Measurements from ENCODE around the gene ARMC3.

The ARMC3 gene

GRCh38 chr10:23051278-23051677 lies 123.4 kb downstream of the ARMC3 start:
- Histone ChIP-seq H3K4me2 (ENCODE audit: low read length) (no peak overlapping the region), H3K79me2 (ENCODE audit: control insufficient read depth, low read length) (no peaks in the 10 kb centered on the region), H4K20me1 (ENCODE audit: control insufficient read depth, insufficient read depth, low read depth, low read length) (no peaks in the 10 kb centered on the region), H3F3A (ENCODE audit: control insufficient read depth, insufficient read depth) (no peaks in the 10 kb centered on the region), H3K9me3 (ENCODE audit: control insufficient read depth, insufficient read depth, low read length) (no peaks in the 10 kb centered on the region), H3K27ac (ENCODE audit: low read depth, low read length) (no peak overlapping the region), H3K27me3 (ENCODE audit: control insufficient read depth, low read length) (peaks cover 8% of the 10 kb centered on the region; the same call in 1 of the 2 replicates), H3K36me3 (ENCODE audit: control insufficient read depth, low read length) (no peaks in the 10 kb centered on the region), H3K4me1 (ENCODE audit: control insufficient read depth, low read length) (no peaks in the 10 kb centered on the region), H3K4me3 (ENCODE audit: low read length) (no peak overlapping the region), H3K9me2 (replicated peaks; ENCODE audit: control insufficient read depth, low read length) (no peaks in the 10 kb centered on the region)
- TF ChIP-seq, protein P1, sequence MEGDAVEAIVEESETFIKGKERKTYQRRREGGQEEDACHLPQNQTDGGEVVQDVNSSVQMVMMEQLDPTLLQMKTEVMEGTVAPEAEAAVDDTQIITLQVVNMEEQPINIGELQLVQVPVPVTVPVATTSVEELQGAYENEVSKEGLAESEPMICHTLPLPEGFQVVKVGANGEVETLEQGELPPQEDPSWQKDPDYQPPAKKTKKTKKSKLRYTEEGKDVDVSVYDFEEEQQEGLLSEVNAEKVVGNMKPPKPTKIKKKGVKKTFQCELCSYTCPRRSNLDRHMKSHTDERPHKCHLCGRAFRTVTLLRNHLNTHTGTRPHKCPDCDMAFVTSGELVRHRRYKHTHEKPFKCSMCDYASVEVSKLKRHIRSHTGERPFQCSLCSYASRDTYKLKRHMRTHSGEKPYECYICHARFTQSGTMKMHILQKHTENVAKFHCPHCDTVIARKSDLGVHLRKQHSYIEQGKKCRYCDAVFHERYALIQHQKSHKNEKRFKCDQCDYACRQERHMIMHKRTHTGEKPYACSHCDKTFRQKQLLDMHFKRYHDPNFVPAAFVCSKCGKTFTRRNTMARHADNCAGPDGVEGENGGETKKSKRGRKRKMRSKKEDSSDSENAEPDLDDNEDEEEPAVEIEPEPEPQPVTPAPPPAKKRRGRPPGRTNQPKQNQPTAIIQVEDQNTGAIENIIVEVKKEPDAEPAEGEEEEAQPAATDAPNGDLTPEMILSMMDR (IDR thresholded peaks at IDR 0.05; ENCODE audit: low read depth, low read length, poor library complexity, severe bottlenecking): no peak
- TF ChIP-seq EZH2phosphoT487 (IDR thresholded peaks at IDR 0.05; ENCODE audit: borderline replicate concordance, low read length): no peak

DNA sequence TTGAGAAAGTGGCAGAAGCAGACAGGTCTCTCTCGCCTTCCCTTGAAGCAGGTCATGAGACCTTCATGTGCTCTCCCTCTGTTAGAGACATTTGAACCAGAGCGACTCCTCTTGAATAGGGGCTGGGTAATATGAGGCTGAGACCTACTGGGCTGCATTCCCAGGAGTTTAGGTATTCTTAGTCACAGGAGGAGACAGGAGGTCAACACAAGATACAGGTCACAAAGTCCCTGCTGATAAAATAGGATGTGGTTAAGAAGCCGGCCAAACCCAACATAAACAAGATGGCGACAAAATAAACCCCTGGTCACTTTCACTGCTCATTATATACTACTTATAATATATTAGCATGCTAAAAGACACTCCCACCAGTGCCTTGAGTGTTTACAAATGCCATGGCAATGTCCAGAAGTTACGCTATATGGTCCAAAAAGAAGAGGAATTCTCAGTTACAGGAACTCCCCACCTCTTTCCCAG lies 124.0 kb downstream of the ARMC3 start:
- no peaks in the 10 kb centered on the region for H4K20me1 ChIP-seq (ENCODE audit: control insufficient read depth, insufficient read depth, low read depth, low read length)
- no peaks in the 10 kb centered on the region for H3K36me3 ChIP-seq (ENCODE audit: control insufficient read depth, low read length)
- no peak overlapping the region for H3K4me2 ChIP-seq (ENCODE audit: low read length)
- H3K9me3 ChIP-seq (ENCODE audit: control insufficient read depth, insufficient read depth, low read length): no peaks in the 10 kb centered on the region
- TF ChIP-seq, protein P1 (IDR thresholded peaks at IDR 0.05; ENCODE audit: low read depth, low read length, poor library complexity, severe bottlenecking): no peak
- no peak for TF ChIP-seq EZH2phosphoT487 (IDR thresholded peaks at IDR 0.05; ENCODE audit: borderline replicate concordance, low read length)
- no peaks in the 10 kb centered on the region for H3K79me2 ChIP-seq (ENCODE audit: control insufficient read depth, low read length)
- no peaks in the 10 kb centered on the region for H3K9me2 ChIP-seq (replicated peaks; ENCODE audit: control insufficient read depth, low read length)
- peaks cover 13% of the 10 kb centered on the region for H3K27me3 ChIP-seq (ENCODE audit: control insufficient read depth, low read length)
- no peaks in the 10 kb centered on the region for H3K4me1 ChIP-seq (ENCODE audit: control insufficient read depth, low read length)
- no peak overlapping the region for H3K4me3 ChIP-seq (ENCODE audit: low read length)
- no peak overlapping the region for H3K27ac ChIP-seq (ENCODE audit: low read depth, low read length)
- no peaks in the 10 kb centered on the region for H3F3A ChIP-seq (ENCODE audit: control insufficient read depth, insufficient read depth)

DNA sequence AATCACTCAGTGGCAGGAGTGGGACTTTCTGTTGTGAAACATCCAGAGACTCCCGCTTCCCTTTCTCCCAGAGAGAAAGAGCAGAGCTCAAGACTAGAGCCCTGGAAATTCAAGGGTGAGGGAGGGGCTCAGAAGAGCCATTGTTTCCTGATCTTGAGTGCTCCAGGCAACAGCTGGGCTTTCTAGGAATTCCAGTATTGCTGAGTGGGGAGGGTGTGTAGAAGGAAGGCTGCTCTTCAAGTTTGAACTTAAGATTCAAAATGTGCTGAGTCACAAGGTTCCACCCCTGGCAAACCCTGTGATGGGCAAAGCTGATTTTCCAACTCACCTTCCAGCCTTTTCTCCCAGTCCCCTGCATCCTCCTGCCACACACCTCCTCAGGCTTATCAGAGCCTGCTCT lies 125.2 kb downstream of the ARMC3 start:
- Histone ChIP-seq H3K36me3 (ENCODE audit: control insufficient read depth, low read length) (no peaks in the 10 kb centered on the region), H3K4me2 (ENCODE audit: low read length) (no peak overlapping the region), H3K4me3 (ENCODE audit: low read length) (no peak overlapping the region), H3K4me1 (ENCODE audit: control insufficient read depth, low read length) (no peaks in the 10 kb centered on the region), H3K27ac (ENCODE audit: low read depth, low read length) (no peak overlapping the region), H3K9me2 (replicated peaks; ENCODE audit: control insufficient read depth, low read length) (no peaks in the 10 kb centered on the region), H4K20me1 (ENCODE audit: control insufficient read depth, insufficient read depth, low read depth, low read length) (no peaks in the 10 kb centered on the region), H3F3A (ENCODE audit: control insufficient read depth, insufficient read depth) (no peaks in the 10 kb centered on the region), H3K9me3 (ENCODE audit: control insufficient read depth, insufficient read depth, low read length) (no peaks in the 10 kb centered on the region), H3K79me2 (ENCODE audit: control insufficient read depth, low read length) (no peaks in the 10 kb centered on the region), H3K27me3 (ENCODE audit: control insufficient read depth, low read length) (peaks cover 18% of the 10 kb centered on the region)
- TF ChIP-seq EZH2phosphoT487 (IDR thresholded peaks at IDR 0.05; ENCODE audit: borderline replicate concordance, low read length): no peak
- TF ChIP-seq, protein P1 (IDR thresholded peaks at IDR 0.05; ENCODE audit: low read depth, low read length, poor library complexity, severe bottlenecking): no peak

Measured in DOHH2 (cell line).